GM10248 (cell line): ENCODE measurements around the gene SLC26A8.
"Not testable (repeated sequence)": the region's sequence is repeated elsewhere in the genome, so short reads cannot be mapped to it uniquely, and the experiment has no call there.

Experiments
- CTCF ChIA-PET: fragments of 300-600 bp; sonication (Branson Sonifier 250); formaldehyde crosslinking; extraction: SDS; loops from one replicate; lab custom pipeline; 2021; ENCODE audit warnings: antibody characterized with exemption; lab: Yijun Ruan, JAX
- POLR2A ChIA-PET: fragments of 350-650 bp; sonication (Branson Sonifier 250); formaldehyde crosslinking; extraction: SDS; loops from one replicate; lab custom pipeline; 2020; ENCODE audit warnings: antibody characterized with exemption; lab: Yijun Ruan, JAX
- DNase-seq: peaks from one replicate; pipeline ENCODE4 v3.0.0; 2012; ENCODE audit errors: extremely low spot score
- TF ChIP-seq, protein P1 (sequence below): IDR thresholded peaks from 2 replicates; pipeline ENCODE4 v1.5.1; 2012; ENCODE audit warnings: mild to moderate bottlenecking, low read depth; ENCODE audit errors: extremely low read depth, missing control alignments, control extremely low read depth

SLC26A8 gene

DNA sequence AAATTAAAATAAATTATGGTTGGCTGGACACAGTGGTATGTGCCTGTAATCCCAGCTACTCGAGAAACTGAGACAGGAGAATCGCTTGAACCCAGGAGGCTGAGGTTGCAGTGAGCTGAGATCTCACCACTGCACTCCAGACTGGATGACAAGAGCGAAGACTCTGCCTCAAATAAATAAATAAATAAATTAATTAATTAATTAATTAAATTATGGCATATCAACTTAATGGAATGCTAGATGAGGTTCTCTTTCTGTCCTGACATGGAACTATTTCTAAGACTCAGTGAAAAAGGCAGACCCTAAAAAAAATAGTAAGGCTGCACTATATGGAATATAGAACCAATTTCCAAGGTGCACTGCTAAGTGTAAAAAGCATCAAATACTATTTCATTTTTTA, 108.4 kb downstream of the SLC26A8 start:
- TF ChIP-seq, protein P1, sequence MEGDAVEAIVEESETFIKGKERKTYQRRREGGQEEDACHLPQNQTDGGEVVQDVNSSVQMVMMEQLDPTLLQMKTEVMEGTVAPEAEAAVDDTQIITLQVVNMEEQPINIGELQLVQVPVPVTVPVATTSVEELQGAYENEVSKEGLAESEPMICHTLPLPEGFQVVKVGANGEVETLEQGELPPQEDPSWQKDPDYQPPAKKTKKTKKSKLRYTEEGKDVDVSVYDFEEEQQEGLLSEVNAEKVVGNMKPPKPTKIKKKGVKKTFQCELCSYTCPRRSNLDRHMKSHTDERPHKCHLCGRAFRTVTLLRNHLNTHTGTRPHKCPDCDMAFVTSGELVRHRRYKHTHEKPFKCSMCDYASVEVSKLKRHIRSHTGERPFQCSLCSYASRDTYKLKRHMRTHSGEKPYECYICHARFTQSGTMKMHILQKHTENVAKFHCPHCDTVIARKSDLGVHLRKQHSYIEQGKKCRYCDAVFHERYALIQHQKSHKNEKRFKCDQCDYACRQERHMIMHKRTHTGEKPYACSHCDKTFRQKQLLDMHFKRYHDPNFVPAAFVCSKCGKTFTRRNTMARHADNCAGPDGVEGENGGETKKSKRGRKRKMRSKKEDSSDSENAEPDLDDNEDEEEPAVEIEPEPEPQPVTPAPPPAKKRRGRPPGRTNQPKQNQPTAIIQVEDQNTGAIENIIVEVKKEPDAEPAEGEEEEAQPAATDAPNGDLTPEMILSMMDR = no peak
- ChIA-PET POLR2A (no interaction called here), CTCF (interaction anchor here (2.2 kb wide), 1 partner anchor 12 kb away, joined by 5 read pairs; no protein-coding TSS in a partner anchor)
- DNase-seq = no peak

DNA sequence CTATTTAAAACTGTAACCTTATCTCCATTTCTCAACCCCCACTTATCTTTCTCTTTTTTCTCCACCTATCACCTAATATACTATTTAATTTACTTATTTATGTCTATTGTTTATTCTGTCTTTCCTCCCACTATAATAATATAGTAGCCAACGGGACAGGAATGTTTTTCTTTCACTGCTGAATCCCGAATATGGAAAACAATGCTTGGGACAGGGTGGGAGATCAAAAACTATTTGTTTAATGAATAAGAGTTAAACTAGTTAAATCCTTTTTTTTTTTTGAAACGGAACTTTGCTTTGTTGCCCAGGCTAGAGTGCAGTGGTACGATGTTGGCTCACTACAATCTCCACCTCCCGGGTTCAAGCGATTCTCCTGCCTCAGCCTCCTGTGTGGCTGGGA, 109.9 kb downstream of the SLC26A8 start:
- ChIA-PET POLR2A (no interaction called here), CTCF (no interaction called here)
- TF ChIP-seq, protein P1 = no peak
- no peak for DNase-seq

DNA sequence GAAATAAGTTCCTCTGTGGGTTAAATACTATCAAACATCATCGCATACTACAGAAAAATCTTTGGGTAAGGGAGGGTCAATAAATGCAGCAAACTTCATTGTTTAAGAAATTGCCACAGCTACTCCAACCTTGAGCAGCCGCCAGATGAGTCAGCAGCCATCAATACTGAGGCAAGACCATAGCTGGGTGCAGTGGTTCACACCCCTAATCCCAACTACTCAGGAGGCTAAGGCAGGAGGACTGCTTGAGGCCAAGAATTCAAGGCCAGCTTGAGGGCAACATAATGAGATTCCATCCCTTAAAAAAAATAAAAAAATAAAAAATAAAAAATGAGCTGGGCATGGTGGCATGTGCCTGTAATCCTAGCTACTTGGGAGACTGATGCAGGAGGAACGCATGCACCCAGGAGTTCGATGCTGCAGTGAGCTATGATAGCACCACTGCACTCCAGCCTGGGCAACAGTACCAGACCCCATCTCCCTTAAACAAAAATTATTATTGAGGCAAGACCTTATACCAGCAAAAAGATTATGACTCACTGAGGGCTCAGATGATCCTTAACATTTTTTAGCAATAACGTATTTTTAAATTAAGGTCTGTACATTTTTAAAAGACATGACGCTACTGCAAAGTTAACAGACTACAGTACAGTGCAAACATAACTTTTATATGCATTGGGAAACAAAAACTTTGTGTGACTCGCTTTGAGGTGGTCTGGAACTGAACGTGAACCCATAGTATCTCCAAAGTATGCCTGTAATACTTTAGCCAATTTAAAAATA, 112.4 kb downstream of the SLC26A8 start:
- ChIA-PET CTCF (interaction anchor here (1.4 to 2.2 kb wide), 4 partner anchors 8 to 20 kb away, joined by 4 to 7 read pairs (median 6); no protein-coding TSS in a partner anchor), POLR2A (no interaction called here)
- TF ChIP-seq, protein P1 = no peak
- DNase-seq = no peak

DNA sequence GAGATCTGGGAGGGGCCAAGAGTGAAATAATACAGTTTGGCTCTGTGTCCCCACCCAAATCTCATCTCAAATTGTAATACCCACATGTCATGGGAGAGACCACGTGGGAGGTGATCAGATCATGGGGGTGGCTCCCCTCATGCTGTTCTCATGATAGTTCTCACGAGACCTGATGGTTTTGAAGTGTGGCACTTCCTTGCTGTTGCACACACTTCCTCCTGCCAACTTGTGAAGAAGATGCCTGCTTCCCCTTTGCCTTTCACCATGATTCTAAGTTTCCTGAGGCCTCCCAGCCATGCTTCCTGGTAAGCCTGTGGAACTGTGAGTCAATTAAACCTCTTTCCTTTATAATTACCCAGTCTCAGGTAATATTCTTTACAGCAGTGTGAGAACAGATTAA, 114.9 kb downstream of the SLC26A8 start:
- CTCF ChIA-PET = interaction anchor here (1.6 kb wide), 1 partner anchor 9 kb away, joined by 3 read pairs; no protein-coding TSS in a partner anchor
- not testable (repeated sequence) for DNase-seq

DNA sequence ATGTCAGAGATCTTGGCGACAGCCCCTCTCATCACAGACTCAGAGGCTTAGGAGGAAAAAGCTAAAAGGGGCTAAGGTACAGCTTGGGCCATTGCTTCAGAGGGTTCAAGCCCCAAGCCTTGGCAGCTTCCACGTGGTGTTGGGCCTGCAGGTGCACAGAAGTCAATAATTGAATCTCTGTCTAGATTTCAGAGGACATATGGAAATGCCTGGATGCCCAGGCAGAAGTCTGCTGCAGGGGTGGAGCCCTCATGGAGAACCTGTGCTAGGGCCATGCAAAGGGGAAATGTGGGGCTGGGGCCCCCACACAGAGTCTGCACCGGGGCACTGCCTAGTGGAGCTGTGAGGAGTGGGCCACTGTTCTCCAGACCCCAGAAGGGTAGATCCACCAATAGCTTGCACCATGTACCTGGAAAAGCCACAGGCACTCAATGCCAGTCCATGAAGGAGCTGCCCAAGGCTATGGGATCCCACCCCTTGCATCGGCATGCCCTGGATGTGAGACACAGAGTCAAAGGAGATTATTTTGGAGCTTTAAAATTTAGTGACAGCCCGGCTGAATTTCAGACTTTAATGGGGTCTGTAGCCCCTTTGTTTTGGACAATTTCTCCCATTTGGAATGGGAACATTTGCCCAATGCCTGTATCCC, 115.6 kb downstream of the SLC26A8 start:
- CTCF ChIA-PET = interaction anchor here (0.9 to 1.6 kb wide), 3 partner anchors 10 to 16 kb away, joined by 3 read pairs; no protein-coding TSS in a partner anchor

More for the DNA sequence above, 114.9 kb downstream of the SLC26A8 start:
- POLR2A ChIA-PET = not testable (repeated sequence)

DNA sequence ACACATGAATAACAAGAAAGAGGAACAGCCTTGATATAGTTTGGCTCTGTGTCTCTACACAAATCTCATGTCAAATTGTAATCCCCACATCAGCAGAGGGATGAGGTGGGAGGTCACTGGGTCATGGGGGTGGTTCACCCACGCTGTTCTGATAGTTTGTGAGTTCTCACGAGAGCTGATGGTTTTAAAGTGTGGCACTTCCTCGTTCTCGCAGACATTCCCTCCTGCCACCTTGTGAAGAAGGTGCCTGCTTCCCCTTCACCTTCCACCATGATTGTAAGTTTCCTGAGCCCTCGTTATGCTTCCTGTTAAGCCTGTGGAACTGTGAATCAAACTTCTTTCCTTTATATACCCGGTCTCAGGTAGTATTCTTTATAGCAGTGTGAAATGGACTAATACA, 116.7 kb downstream of the SLC26A8 start:
- CTCF ChIA-PET = no interaction called here
- DNase-seq = no peak
- POLR2A ChIA-PET = no interaction called here
- TF ChIP-seq, protein P1 = no peak

More for the DNA sequence above, 115.6 kb downstream of the SLC26A8 start:
- DNase-seq, POLR2A ChIA-PET: not testable (repeated sequence)

DNA sequence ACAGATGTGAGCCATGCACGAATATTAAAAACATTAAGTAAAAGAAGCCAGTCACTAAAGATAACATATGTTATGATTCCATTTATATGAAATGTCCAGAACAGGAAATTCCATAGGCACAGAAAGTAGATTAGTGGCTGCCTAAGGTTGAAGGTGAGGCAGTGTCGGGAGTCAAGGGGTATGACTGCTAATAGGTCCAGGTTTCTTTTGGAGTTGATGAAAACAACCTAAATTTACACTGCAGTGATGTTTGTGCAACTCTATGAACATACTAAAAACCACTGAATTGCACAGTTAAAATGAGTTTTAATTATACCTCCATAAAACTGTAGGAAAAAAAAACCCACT, 118.0 kb downstream of the SLC26A8 start:
- CTCF ChIA-PET = no interaction called here
- TF ChIP-seq, protein P1 = no peak

More for the DNA sequence above, 118.0 kb downstream of the SLC26A8 start:
- POLR2A ChIA-PET = no interaction called here
- no peak for DNase-seq
